HepG2 (cell line): ENCODE data around the gene POGK. TPM values are rescaled to one million over a fixed set of nuclear protein-coding genes. Genes with fewer than 3 reads are reported as not detected.

Source experiments
- ATAC-seq: fragments of 200-7000 bp; cut with Tn5 transposase; 3 replicates; pipeline ENCODE4 v1.9.1; 2020; ENCODE audit warnings: mild to moderate bottlenecking, moderate library complexity
- BruUV-seq: library from RNA; stranded (reverse); fragments of 400-500 nt; replicated peaks from 2 replicates; lab custom pipeline; 2021; lab: Mats Ljungman, UMichigan
- CTCF ChIA-PET: fragments of 300-600 bp; formaldehyde crosslinking; extraction: SDS; loops from one replicate; lab custom pipeline; 2021; ENCODE audit warnings: low total read pairs, inconsistent platforms, low intra/inter-chr PET ratio; lab: Yijun Ruan, JAX
- POLR2A ChIA-PET: fragments of 350-600 bp; sonication (Branson Sonifier 250); formaldehyde crosslinking; loops from one replicate; lab custom pipeline; 2020; ENCODE audit warnings: antibody characterized with exemption, inconsistent platforms; lab: Yijun Ruan, JAX
- DNase-seq: peaks from one replicate; pipeline ENCODE4 v3.0.0-alpha.2; 2015; ENCODE audit warnings: low spot score
- FAIRE-seq: peaks from 3 replicates; lab custom pipeline; 2011; peaks lifted over from hg19 to GRCh38; lab: Jason Lieb, UNC
- H2AFZ ChIP-seq: one replicate; pipeline ENCODE4 v1.6.1; 2011; ENCODE audit warnings: low read length, inconsistent platforms
- H3K27ac ChIP-seq: fragments of 300-600 bp; 3 replicates; pipeline ENCODE4 v1.8.0; 2011; ENCODE audit warnings: mixed run types, mild to moderate bottlenecking, mixed read lengths, low read length, inconsistent platforms; ENCODE audit not compliant: insufficient read depth; ENCODE audit errors: extremely low read length
- H3K27me3 ChIP-seq, 2 experiments: fragments of 200-600 bp in 1 of 2; 2 replicates in 1 of 2; 3 replicates in 1 of 2; pipeline versions ENCODE4 v1.6.0 to v1.8.0; 2011; ENCODE audit warnings: low read length in 2 of 2, mild to moderate bottlenecking in 2 of 2, moderate library complexity in 2 of 2, inconsistent platforms in 1 of 2; ENCODE audit not compliant: insufficient read depth in 2 of 2, control insufficient read depth in 1 of 2
- H3K36me3 ChIP-seq, 2 experiments: fragments of 200-600 bp in 1 of 2; replicated peaks in 1 of 2; 2 replicates in 1 of 2; 3 replicates in 1 of 2; pipeline versions ENCODE4 v1.5.1 to v1.8.0; 2011; ENCODE audit warnings: low read length in 2 of 2, inconsistent platforms in 1 of 2; ENCODE audit not compliant: insufficient read depth in 2 of 2, control insufficient read depth in 1 of 2
- H3K4me1 ChIP-seq: 2 replicates; pipeline ENCODE4 v1.5.1; 2012; ENCODE audit warnings: low read length, inconsistent platforms; ENCODE audit not compliant: insufficient read depth
- H3K4me2 ChIP-seq: 2 replicates; pipeline ENCODE4 v1.6.0; 2011; ENCODE audit warnings: low read depth, low read length, inconsistent platforms
- H3K4me3 ChIP-seq, 3 experiments: fragments of 200-600 bp in 1 of 3; sonication (generic), shearing (Covaris generic) in 1 of 3; replicated peaks in 1 of 3; 2 replicates each; pipeline ENCODE4 v1.5.1; 2011 to 2016; ENCODE audit warnings: low read length in 3 of 3, inconsistent platforms in 2 of 3, low read depth in 2 of 3, mild to moderate bottlenecking in 2 of 3, control low read depth in 1 of 3, mixed read lengths in 1 of 3; ENCODE audit not compliant: insufficient read depth in 1 of 3
- H3K79me2 ChIP-seq: one replicate; pipeline ENCODE4 v1.6.1; 2011; ENCODE audit warnings: low read length, inconsistent platforms; ENCODE audit not compliant: insufficient read depth
- H3K9ac ChIP-seq: 2 replicates; pipeline ENCODE4 v1.6.0; 2011; ENCODE audit warnings: mild to moderate bottlenecking, low read depth, low read length, inconsistent platforms; ENCODE audit not compliant: insufficient read depth
- H3K9me3 ChIP-seq: 2 replicates; pipeline ENCODE4 v1.5.1; 2012; ENCODE audit warnings: mild to moderate bottlenecking, low read length
- H4K20me1 ChIP-seq: 2 replicates; pipeline ENCODE4 v1.6.0; 2011; ENCODE audit warnings: inconsistent platforms, mild to moderate bottlenecking, low read length, moderate library complexity; ENCODE audit not compliant: insufficient read depth
- CEBPZ ChIP-seq: IDR thresholded peaks from 2 replicates; pipeline ENCODE4 v1.6.1; 2012; ENCODE audit warnings: low read length, improper control_type of control experiment
- GLI4 ChIP-seq: sonication (generic); formaldehyde crosslinking; IDR thresholded peaks from 2 replicates; pipeline ENCODE4 v1.5.1; 2020; ENCODE audit warnings: missing genetic modification reagents, mild to moderate bottlenecking, moderate library complexity, borderline replicate concordance
- LCORL ChIP-seq, 2 experiments: fragments of 450-650 bp in 1 of 2; sonication (generic) in 1 of 2; formaldehyde crosslinking in 1 of 2; IDR thresholded peaks; 2 replicates each; pipeline versions ENCODE4 v1.5.0 to v1.6.1; 2017 to 2020; ENCODE audit warnings: antibody characterized with exemption in 1 of 2, missing genetic modification reagents in 1 of 2
- MEF2D ChIP-seq: sonication (generic); formaldehyde crosslinking; IDR thresholded peaks from 2 replicates; pipeline ENCODE4 v1.5.1; 2020; ENCODE audit warnings: mild to moderate bottlenecking, missing genetic modification reagents
- RFX5 ChIP-seq: IDR thresholded peaks from 2 replicates; pipeline ENCODE4 v1.6.1; 2011; ENCODE audit warnings: low read depth, low read length, improper control_type of control experiment
- THYN1 ChIP-seq: sonication (generic); formaldehyde crosslinking; IDR thresholded peaks from 2 replicates; pipeline ENCODE4 v1.8.1; 2023; ENCODE audit warnings: low read depth, mild to moderate bottlenecking, moderate library complexity, missing genetic modification reagents, borderline replicate concordance
- ZFP36L2 ChIP-seq: sonication (generic); formaldehyde crosslinking; IDR thresholded peaks from 2 replicates; pipeline ENCODE4 v1.4.0; 2020; ENCODE audit warnings: missing genetic modification reagents
- ZNF3 ChIP-seq: IDR thresholded peaks from 2 replicates; pipeline ENCODE4 v1.7.0; 2017; ENCODE audit warnings: inconsistent platforms
- WGBS: methylation state at CpG from one replicate; pipeline ENCODE4 v1.1.6; 2017; ENCODE audit warnings: low lambda C conversion rate; 5-methylcytosine and 5-hydroxymethylcytosine counted together
- in situ Hi-C: cut with HindIII; loops from 2 replicates; pipeline ENCODE4 v1.10.0; 2017; ENCODE audit warnings: low pct_unique_long_range_greater_than_20kb; ENCODE audit not compliant: extremely low pct_ligation_motif_present
- intact Hi-C: fragments of 100-400 bp; cut with micrococcal nuclease; formaldehyde crosslinking; loops from one replicate; pipeline ENCODE4 v1.10.0; 2022; ENCODE audit not compliant: unreplicated experiment
- polyA plus RNA-seq, 8 experiments: library from polyadenylated mRNA; depleted of rRNA in 3 of 8; stranded (reverse) in 7 of 8; unstranded in 1 of 8; fragments of >200 nt; fragmentation: Illumina TruSeq in 4 of 8; extraction: Trizol in 4 of 8; gene quantifications; 2 replicates each; pipeline versions ENCODE4 v1.2.1 to v1.2.3, GENCODE V29; 2011 to 2016; ENCODE audit warnings: low read depth in 4 of 8, missing spikeins in 1 of 8, mixed read lengths in 1 of 8; ENCODE audit not compliant: insufficient read depth in 1 of 8
- total RNA-seq, 5 experiments: library from RNA; depleted of rRNA; stranded (reverse); fragments of >200 nt; fragmentation: Illumina TruSeq; extraction: Trizol; gene quantifications; 2 replicates each; pipeline ENCODE4 v1.2.3, GENCODE V29; 2016; ENCODE audit warnings: low read depth in 1 of 5

The POGK gene
- total and polyA plus RNA-seq, 2 of the 13 experiments (the other 11 are each of a cell fraction or from before 2014, with no cell fraction given): 4.8 to 16.2 TPM

GRCh38 chr1:166882893-166883292 lies 43.6 kb downstream of the POGK start:
- ATAC-seq (no peak), DNase-seq (no peak), FAIRE-seq (no peak)
- Histone ChIP-seq H4K20me1 (no peaks in the 10 kb centered on the region), H3K4me3 (no peak overlapping the region), H3K4me2 (no peak overlapping the region), H3K27ac (no peak overlapping the region), H3K4me1 (no peaks in the 10 kb centered on the region), H3K36me3 (no peaks in the 10 kb centered on the region), H3K9me3 (no peaks in the 10 kb centered on the region), H3K27me3 (peaks cover 0 to 14% of the 10 kb centered on the region in 2 experiments; a peak in 3 of 5 replicates), H3K9ac (no peak overlapping the region), H2AFZ (no peak overlapping the region), H3K79me2 (no peaks in the 10 kb centered on the region)
- CTCF ChIA-PET: no interaction called here
- POLR2A ChIA-PET: no interaction called here
- WGBS: 21% methylated on average over 2 of the region's 2 CpGs
- in situ Hi-C loops: loop anchor here (10.0 kb wide), 1 partner anchor 562 kb away; no protein-coding TSS in a partner anchor
- no TSS peak for BruUV-seq
- intact Hi-C loops: no loop called here
- TF ChIP-seq RFX5 (no peak), ZNF3 (no peak), GLI4 (CRISPR knock-in tag) (no peak), MEF2D (no peak), THYN1 (CRISPR knock-in tag) (no peak), ZFP36L2 (no peak), LCORL (IDR thresholded peaks at IDR 0.05) (peak; percentile 31; the same call in 1 of the 2 replicates), LCORL (CRISPR knock-in tag; IDR thresholded peaks at IDR 0.05) (no peak), CEBPZ (no peak)
- TF ChIP-seq, all 625 proteins: peak for 1
